ENCODE data around the gene CHIA. TPM values are rescaled to one million over a fixed set of nuclear protein-coding genes. Genes with fewer than 3 reads are reported as not detected.

Gene CHIA
- not detected for total RNA-seq
- long read RNA-seq, result 0 reads

- no peak for DNase-seq (ENCODE audit: low spot score)
Observed at GRCh38 chr1:111290630-111291029, at the start of gene CHIA. Gene CHIA, plus strand, starts transcription at chr1:111290851. Its CDS starts 19,617 bp downstream, at chr1:111310468.

- no peak for DNase-seq (ENCODE audit: low spot score)
Observed at GRCh38 chr1:111241797-111242196, 48.9 kb upstream of the CHIA start.

GRCh38 chr1:111242805-111243523, 47.7 kb upstream of the CHIA start:
- DNase-seq (ENCODE audit: low spot score), result no peak

- no peak for DNase-seq (ENCODE audit: low spot score)
Observed at GRCh38 chr1:111247125-111247838, 43.4 kb upstream of the CHIA start.

GRCh38 chr1:111249960-111250359, 40.7 kb upstream of the CHIA start:
- DNase-seq (ENCODE audit: low spot score), result no peak

GRCh38 chr1:111251570-111251969, 39.1 kb upstream of the CHIA start:
- no peak for DNase-seq (ENCODE audit: low spot score)

- DNase-seq (ENCODE audit: low spot score), result no peak
Observed at GRCh38 chr1:111252786-111253185, 37.9 kb upstream of the CHIA start.

- no peak for DNase-seq (ENCODE audit: low spot score)
Observed at GRCh38 chr1:111253876-111254275, 36.8 kb upstream of the CHIA start.

GRCh38 chr1:111256988-111257658, 33.5 kb upstream of the CHIA start:
- no peak for DNase-seq (ENCODE audit: low spot score)

GRCh38 chr1:111267801-111268508, 22.7 kb upstream of the CHIA start:
- DNase-seq (ENCODE audit: low spot score), result no peak

- DNase-seq (ENCODE audit: low spot score), result no peak
Observed at GRCh38 chr1:111269825-111270406, 20.7 kb upstream of the CHIA start.

- DNase-seq (ENCODE audit: low spot score), result no peak
Observed at GRCh38 chr1:111270771-111271463, 19.7 kb upstream of the CHIA start.

- DNase-seq (ENCODE audit: low spot score), result no peak
Observed at GRCh38 chr1:111271464-111271801, 19.2 kb upstream of the CHIA start.

- no peak for DNase-seq (ENCODE audit: low spot score)
Observed at GRCh38 chr1:111272081-111272480, 18.6 kb upstream of the CHIA start.

- DNase-seq (ENCODE audit: low spot score), result no peak
Observed at GRCh38 chr1:111274653-111275052, 16.0 kb upstream of the CHIA start.

GRCh38 chr1:111275079-111275478, 15.6 kb upstream of the CHIA start:
- DNase-seq (ENCODE audit: low spot score), result no peak

- no peak for DNase-seq (ENCODE audit: low spot score)
Observed at GRCh38 chr1:111275780-111276433, 14.7 kb upstream of the CHIA start.

- no peak for DNase-seq (ENCODE audit: low spot score)
Observed at GRCh38 chr1:111279144-111279543, 11.5 kb upstream of the CHIA start.

GRCh38 chr1:111280267-111280666, 10.4 kb upstream of the CHIA start:
- no peak for DNase-seq (ENCODE audit: low spot score)

- DNase-seq (ENCODE audit: low spot score), result no peak
Observed at GRCh38 chr1:111281411-111281810, 9.2 kb upstream of the CHIA start.
